K562 (cell line): ENCODE measurements around the gene SPEF1. TPM values are rescaled to one million over a fixed set of nuclear protein-coding genes. Genes with fewer than 3 reads are reported as not detected.

Experiments
- ATAC-seq: fragments of 200-7000 bp; cut with Tn5 transposase; 3 replicates; pipeline ENCODE4 v1.9.1; 2020; ENCODE audit warnings: moderate library complexity
- BruUV-seq: library from RNA; stranded (reverse); fragments of 400-500 nt; replicated peaks from 2 replicates; lab custom pipeline; 2021; lab: Mats Ljungman, UMichigan
- CTCF ChIA-PET: fragments of 300-600 bp; formaldehyde crosslinking; extraction: SDS; loops from one replicate; lab custom pipeline; 2021; ENCODE audit warnings: low intra/inter-chr PET ratio; lab: Yijun Ruan, JAX
- POLR2A ChIA-PET: fragments of 300-600, 350-650 bp; sonication (Branson Sonifier 250); formaldehyde crosslinking; extraction: SDS; loops from one replicate; lab custom pipeline; 2021; ENCODE audit warnings: antibody characterized with exemption, inconsistent platforms; lab: Yijun Ruan, JAX
- DNase-seq, 4 experiments: peaks; one replicate each; pipeline versions ENCODE4 v3.0.0 to v3.0.0-alpha.2; 2011 to 2018; ENCODE audit warnings: low spot score in 3 of 4, mixed read lengths in 3 of 4; ENCODE audit errors: extremely low read depth in 1 of 4
- FAIRE-seq: peaks from 2 replicates; lab custom pipeline; 2011; peaks lifted over from hg19 to GRCh38; lab: Jason Lieb, UNC
- H2AFZ ChIP-seq: 2 replicates; pipeline ENCODE4 v1.6.0; 2011; ENCODE audit warnings: low read depth, low read length, control low read depth, inconsistent platforms
- H3K27ac ChIP-seq: fragments of 200-600 bp; 3 replicates; pipeline ENCODE4 v1.8.0; 2011; ENCODE audit warnings: low read depth, mild to moderate bottlenecking, control low read depth, inconsistent platforms, low read length, moderate library complexity, mixed read lengths; ENCODE audit errors: extremely low read depth
- H3K27me3 ChIP-seq, 2 experiments: fragments of 300-600 bp in 1 of 2; 2 replicates in 1 of 2; 3 replicates in 1 of 2; pipeline versions ENCODE4 v1.6.0 to v1.8.0; 2011; ENCODE audit warnings: inconsistent platforms in 2 of 2, low read length in 2 of 2, mild to moderate bottlenecking in 1 of 2, mixed read lengths in 1 of 2, moderate library complexity in 1 of 2; ENCODE audit not compliant: control insufficient read depth in 2 of 2, insufficient read depth in 2 of 2
- H3K36me3 ChIP-seq: fragments of 300-600 bp; 3 replicates; pipeline ENCODE4 v1.8.0; 2011; ENCODE audit warnings: mild to moderate bottlenecking, low read length, inconsistent platforms; ENCODE audit not compliant: control insufficient read depth, insufficient read depth
- H3K4me1 ChIP-seq, 2 experiments: fragments of 200-600 bp in 1 of 2; replicated peaks in 1 of 2; 2 replicates in 1 of 2; 3 replicates in 1 of 2; pipeline versions ENCODE4 v1.5.1 to v1.8.0; 2011; ENCODE audit warnings: inconsistent platforms in 2 of 2, low read length in 2 of 2, mild to moderate bottlenecking in 1 of 2, mixed read lengths in 1 of 2, moderate library complexity in 1 of 2; ENCODE audit not compliant: control insufficient read depth in 2 of 2, insufficient read depth in 2 of 2
- H3K4me2 ChIP-seq: 2 replicates; pipeline ENCODE4 v1.6.1; 2011; ENCODE audit warnings: low read length, control low read depth, inconsistent platforms, mixed read lengths; ENCODE audit not compliant: insufficient read depth
- H3K4me3 ChIP-seq: fragments of 200-600 bp; sonication (generic), shearing (Covaris generic); 2 replicates; pipeline ENCODE4 v1.5.1; 2016; ENCODE audit warnings: control low read depth, inconsistent platforms
- H3K79me2 ChIP-seq: fragments of 200-600 bp; 3 replicates; pipeline ENCODE4 v1.8.0; 2011; ENCODE audit warnings: low read length, inconsistent platforms; ENCODE audit not compliant: control insufficient read depth, insufficient read depth
- H3K9ac ChIP-seq, 2 experiments: 2 replicates each; pipeline versions ENCODE4 v1.6.0 to v1.6.1; 2011; ENCODE audit warnings: low read depth in 2 of 2, low read length in 2 of 2, control low read depth in 1 of 2, inconsistent platforms in 1 of 2, mild to moderate bottlenecking in 1 of 2, mixed read lengths in 1 of 2; ENCODE audit not compliant: insufficient read depth in 1 of 2
- H3K9me1 ChIP-seq: one replicate; pipeline ENCODE4 v1.6.0; 2011; ENCODE audit warnings: inconsistent platforms, mild to moderate bottlenecking, low read length, moderate library complexity; ENCODE audit not compliant: control insufficient read depth, insufficient read depth
- H3K9me3 ChIP-seq: replicated peaks from 2 replicates; pipeline ENCODE4 v1.5.1; 2011; ENCODE audit warnings: low read depth, low read length, inconsistent platforms; ENCODE audit not compliant: control insufficient read depth, insufficient read depth
- H4K20me1 ChIP-seq: replicated peaks from 2 replicates; pipeline ENCODE4 v1.6.1; 2011; ENCODE audit warnings: low read length, inconsistent platforms, mixed read lengths; ENCODE audit not compliant: control insufficient read depth, insufficient read depth
- ARID3A ChIP-seq: IDR thresholded peaks from 2 replicates; pipeline ENCODE4 v1.6.1; 2012; ENCODE audit warnings: low read depth, low read length, improper control_type of control experiment, borderline replicate concordance
- CHAMP1 ChIP-seq: fragments of 450-650 bp; IDR thresholded peaks from 2 replicates; pipeline ENCODE4 v1.6.1; 2016; ENCODE audit warnings: mild to moderate bottlenecking
- HNRNPL ChIP-seq: fragments of 200-400 bp; formaldehyde crosslinking; IDR thresholded peaks from 2 replicates; pipeline ENCODE4 v1.6.1; 2017; ENCODE audit warnings: low read depth, mild to moderate bottlenecking, low read length
- MCM2 ChIP-seq: fragments of 450-650 bp; IDR thresholded peaks from 2 replicates; pipeline ENCODE4 v1.6.1; 2017; ENCODE audit warnings: low read depth, mild to moderate bottlenecking
- NCOR1 ChIP-seq: fragments of 450-650 bp; IDR thresholded peaks from 2 replicates; pipeline ENCODE4 v1.6.1; 2016; ENCODE audit warnings: mild to moderate bottlenecking, moderate library complexity
- NFRKB ChIP-seq: fragments of 450-650 bp; IDR thresholded peaks from 2 replicates; pipeline ENCODE4 v1.6.1; 2016; ENCODE audit warnings: low read depth
- PREB ChIP-seq: sonication (generic); formaldehyde crosslinking; IDR thresholded peaks from 2 replicates; pipeline ENCODE4 v1.8.1; 2023; ENCODE audit warnings: mild to moderate bottlenecking, missing genetic modification reagents
- RFX1 ChIP-seq: fragments of 450-650 bp; IDR thresholded peaks from 2 replicates; pipeline ENCODE4 v1.6.1; 2016; ENCODE audit warnings: mild to moderate bottlenecking, moderate library complexity
- SP2 ChIP-seq: IDR thresholded peaks from 2 replicates; pipeline ENCODE4 v1.6.1; 2011; ENCODE audit warnings: mild to moderate bottlenecking, low read depth, low read length, moderate library complexity; ENCODE audit not compliant: poor library complexity, severe bottlenecking; ENCODE audit errors: extremely low read depth
- TRIM25 ChIP-seq: fragments of 450-650 bp; IDR thresholded peaks from 2 replicates; pipeline ENCODE4 v1.7.0; 2016; ENCODE audit warnings: borderline replicate concordance
- XRCC5 ChIP-seq: fragments of 200-400 bp; formaldehyde crosslinking; IDR thresholded peaks from 2 replicates; pipeline ENCODE4 v1.6.1; 2017; ENCODE audit warnings: low read depth, mild to moderate bottlenecking, low read length
- ZC3H4 ChIP-seq: sonication (generic); formaldehyde crosslinking; IDR thresholded peaks from 2 replicates; pipeline ENCODE4 v1.9.0; 2021; ENCODE audit warnings: missing genetic modification reagents, borderline replicate concordance
- ZNF277 ChIP-seq: fragments of 250-450 bp; sonication (Bioruptor Pico); IDR thresholded peaks from 2 replicates; pipeline ENCODE4 v1.8.0; 2022; ENCODE audit warnings: inconsistent platforms, mild to moderate bottlenecking, moderate library complexity, borderline replicate concordance
- ZNF77 ChIP-seq: fragments of 250-450 bp; sonication (Bioruptor Pico); IDR thresholded peaks from 2 replicates; pipeline ENCODE4 v1.5.0; 2020
- WGBS: fragments of 100-300 bp; shearing (Covaris generic); methylation state at CpG from one replicate; pipeline ENCODE4 v1.1.6; 2016; ENCODE audit warnings: low coverage, mixed read lengths; ENCODE audit not compliant: insufficient coverage; ENCODE audit errors: missing lambda C conversion rate; 5-methylcytosine and 5-hydroxymethylcytosine counted together
- in situ Hi-C: fragments of 300-500 bp; cut with MboI; formaldehyde crosslinking; loops from 4 replicates; pipeline ENCODE4 v1.15.0; 2018; ENCODE audit warnings: inconsistent platforms, mixed read lengths
- intact Hi-C: fragments of 100-400 bp; cut with micrococcal nuclease; formaldehyde crosslinking; loops from 2 replicates; pipeline ENCODE4 v1.14.2; 2022
- polyA plus RNA-seq, 8 experiments: library from polyadenylated mRNA; depleted of rRNA in 4 of 8; stranded (reverse) in 5 of 8; unstranded in 3 of 8; fragments of >200 nt; fragmentation: Nextera tagmentation in 2 of 8; fragmentation: Illumina TruSeq in 1 of 8; extraction: Ambion mirVana in 2 of 8; extraction: Trizol in 1 of 8; gene quantifications; 2 replicates each; pipeline versions ENCODE4 v1.2.1 to v1.2.3, GENCODE V29; 2011 to 2014; ENCODE audit warnings: inconsistent platforms in 1 of 8, missing spikeins in 1 of 8
- total RNA-seq, 7 experiments: library from RNA; depleted of rRNA in 6 of 7; stranded (reverse); fragments of >200 nt in 6 of 7; fragmentation: Illumina TruSeq in 2 of 7; extraction: Trizol in 2 of 7; gene quantifications; 2 replicates each; pipeline versions ENCODE4 v1.2.1 to v1.2.3, GENCODE V29; 2011 to 2021; ENCODE audit warnings: low replicate concordance in 1 of 7

Gene SPEF1
- total and polyA plus RNA-seq, 9 of the 15 experiments (the other 6 are each of a cell fraction or from before 2014, with no cell fraction given): not detected

GRCh38 chr20:3803854-3804253 is 22.6 kb upstream of the SPEF1 start (continued):
- TF ChIP-seq HNRNPL (no peak), CHAMP1 (no peak), NFRKB (no peak), RFX1 (no peak), NCOR1 (no peak)

- ChIA-PET POLR2A (no interaction called here), CTCF (no interaction called here)
- WGBS: 87% methylated on average over 10 of the region's 14 CpGs
- in situ Hi-C loops: no loop called here
- no peak for FAIRE-seq
- Histone ChIP-seq H3K4me3 (no peak overlapping the region), H3K4me1 (peaks cover 8 to 28% of the 10 kb centered on the region in 2 experiments; a peak in 4 of 5 replicates), H3K79me2 (no peaks in the 10 kb centered on the region), H3K27me3 (no peaks in the 10 kb centered on the region), H3K9ac (no peak overlapping the region), H3K9me3 (no peaks in the 10 kb centered on the region), H3K36me3 (peaks cover 69% of the 10 kb centered on the region; the same call in 2 of the 3 replicates), H2AFZ (no peak overlapping the region), H3K4me2 (no peak overlapping the region), H3K27ac (no peak overlapping the region), H3K9me1 (no peaks in the 10 kb centered on the region), H4K20me1 (no peaks in the 10 kb centered on the region)
- ATAC-seq: no peak
- intact Hi-C loops: no loop called here
- no TSS peak for BruUV-seq
- DNase-seq: no peak
- TF ChIP-seq SP2: no peak
- no peak for TF ChIP-seq ZNF277
- TF ChIP-seq ZC3H4: no peak
- TF ChIP-seq MCM2: no peak
- TF ChIP-seq ZNF77: no peak
- TF ChIP-seq TRIM25: no peak
- TF ChIP-seq PREB: no peak
- TF ChIP-seq XRCC5: no peak
- TF ChIP-seq ARID3A: no peak
- no peak for TF ChIP-seq NCOR1
Measured at GRCh38 chr20:3803289-3803688, 22.0 kb upstream of the SPEF1 start.
